ENCODE measurements around the gene MYCBP2. TPM values are rescaled to one million over a fixed set of nuclear protein-coding genes. Genes with fewer than 3 reads are reported as not detected.

MYCBP2 gene
- total and polyA plus RNA-seq, 2 experiments from 2014 or later: 23.3 to 63.3 TPM

GRCh38 chr13:77356155-77356554 lies 29.3 kb upstream of the MYCBP2 start:
- DNase-seq (ENCODE audit: low spot score): no peak
- H3K79me2 ChIP-seq: no peaks in the 10 kb centered on the region
- 83% methylated on average over 2 of the region's 2 CpGs for WGBS (ENCODE audit: low lambda C conversion rate, missing lambda C conversion rate)

GRCh38 chr13:77353995-77354394 lies 27.1 kb upstream of the MYCBP2 start:
- DNase-seq (ENCODE audit: low spot score): no peak
- H3K36me3 ChIP-seq (replicated peaks; ENCODE audit: insufficient read depth, low read depth): no peaks in the 10 kb centered on the region
- no peaks in the 10 kb centered on the region for H3K9me2 ChIP-seq (replicated peaks; ENCODE audit: insufficient read depth)
- H3K27me3 ChIP-seq: no peaks in the 10 kb centered on the region
- H4K20me1 ChIP-seq (ENCODE audit: insufficient read depth, poor library complexity, severe bottlenecking): no peaks in the 10 kb centered on the region
- H3K4me2 ChIP-seq: no peak overlapping the region
- no peak for TF ChIP-seq CTCF (IDR thresholded peaks at IDR 0.05; ENCODE audit: poor library complexity)
- TF ChIP-seq EZH2 (IDR thresholded peaks at IDR 0.05; ENCODE audit: borderline replicate concordance): no peak
- no peak for TF ChIP-seq EZH2phosphoT487 (IDR thresholded peaks at IDR 0.05; ENCODE audit: low read depth, severe bottlenecking, unreplicated experiment)
- H2AFZ ChIP-seq: no peak overlapping the region
- H3K4me1 ChIP-seq (ENCODE audit: insufficient read depth): no peaks in the 10 kb centered on the region
- no peaks in the 10 kb centered on the region for H3K79me2 ChIP-seq
- no peaks in the 10 kb centered on the region for H3K9me3 ChIP-seq (ENCODE audit: low read depth)
- H3K4me3 ChIP-seq: no peak overlapping the region
- no peak overlapping the region for H3K27ac ChIP-seq
- WGBS (ENCODE audit: low lambda C conversion rate, missing lambda C conversion rate): 88% methylated on average over 2 of the region's 2 CpGs

More at GRCh38 chr13:77356155-77356554, 29.3 kb upstream of the MYCBP2 start:
- no peak overlapping the region for H2AFZ ChIP-seq
- TF ChIP-seq EZH2phosphoT487 (IDR thresholded peaks at IDR 0.05; ENCODE audit: low read depth, severe bottlenecking, unreplicated experiment): no peak
- TF ChIP-seq EZH2 (IDR thresholded peaks at IDR 0.05; ENCODE audit: borderline replicate concordance): no peak
- no peak for TF ChIP-seq CTCF (IDR thresholded peaks at IDR 0.05; ENCODE audit: poor library complexity)
- H4K20me1 ChIP-seq (ENCODE audit: insufficient read depth, poor library complexity, severe bottlenecking): no peaks in the 10 kb centered on the region
- no peak overlapping the region for H3K4me2 ChIP-seq
- no peaks in the 10 kb centered on the region for H3K27me3 ChIP-seq
- no peak overlapping the region for H3K27ac ChIP-seq
- H3K4me3 ChIP-seq: no peak overlapping the region
- no peaks in the 10 kb centered on the region for H3K4me1 ChIP-seq (ENCODE audit: insufficient read depth)
- no peaks in the 10 kb centered on the region for H3K9me2 ChIP-seq (replicated peaks; ENCODE audit: insufficient read depth)
- no peaks in the 10 kb centered on the region for H3K36me3 ChIP-seq (replicated peaks; ENCODE audit: insufficient read depth, low read depth)
- no peaks in the 10 kb centered on the region for H3K9me3 ChIP-seq (ENCODE audit: low read depth)

DNA sequence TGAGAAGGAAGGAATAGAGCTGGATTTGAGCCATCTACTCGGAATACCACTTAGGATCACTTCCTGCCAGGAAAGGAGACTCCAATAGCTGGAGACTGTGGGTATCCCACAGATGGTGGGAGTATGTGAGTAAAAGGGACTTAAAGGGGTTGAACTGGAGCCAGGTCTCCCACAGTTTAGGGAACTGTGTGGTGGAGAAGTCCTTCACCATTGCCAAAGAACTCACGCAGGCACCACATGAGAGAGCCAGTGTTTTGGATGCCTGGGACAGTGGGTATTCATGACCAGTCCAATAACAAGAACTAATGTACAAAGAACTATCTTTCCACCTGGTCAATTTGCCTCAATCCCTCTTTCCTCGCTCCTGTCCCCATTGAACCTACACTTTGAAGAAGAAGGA lies 24.4 kb upstream of the MYCBP2 start:
- Histone ChIP-seq H2AFZ (no peak overlapping the region), H3K27me3 (no peaks in the 10 kb centered on the region), H3K36me3 (replicated peaks; ENCODE audit: insufficient read depth, low read depth) (no peaks in the 10 kb centered on the region), H3K9me2 (replicated peaks; ENCODE audit: insufficient read depth) (no peaks in the 10 kb centered on the region), H3K4me3 (no peak overlapping the region), H3K27ac (no peak overlapping the region), H4K20me1 (ENCODE audit: insufficient read depth, poor library complexity, severe bottlenecking) (no peaks in the 10 kb centered on the region), H3K4me1 (ENCODE audit: insufficient read depth) (no peaks in the 10 kb centered on the region), H3K4me2 (no peak overlapping the region), H3K9me3 (ENCODE audit: low read depth) (no peaks in the 10 kb centered on the region), H3K79me2 (no peaks in the 10 kb centered on the region)
- WGBS (ENCODE audit: low lambda C conversion rate, missing lambda C conversion rate): 93% methylated on average over 3 of the region's 3 CpGs
- no peak for TF ChIP-seq CTCF (IDR thresholded peaks at IDR 0.05; ENCODE audit: poor library complexity)
- TF ChIP-seq EZH2 (IDR thresholded peaks at IDR 0.05; ENCODE audit: borderline replicate concordance): no peak
- no peak for TF ChIP-seq EZH2phosphoT487 (IDR thresholded peaks at IDR 0.05; ENCODE audit: low read depth, severe bottlenecking, unreplicated experiment)
- no peak for DNase-seq (ENCODE audit: low spot score)

DNA sequence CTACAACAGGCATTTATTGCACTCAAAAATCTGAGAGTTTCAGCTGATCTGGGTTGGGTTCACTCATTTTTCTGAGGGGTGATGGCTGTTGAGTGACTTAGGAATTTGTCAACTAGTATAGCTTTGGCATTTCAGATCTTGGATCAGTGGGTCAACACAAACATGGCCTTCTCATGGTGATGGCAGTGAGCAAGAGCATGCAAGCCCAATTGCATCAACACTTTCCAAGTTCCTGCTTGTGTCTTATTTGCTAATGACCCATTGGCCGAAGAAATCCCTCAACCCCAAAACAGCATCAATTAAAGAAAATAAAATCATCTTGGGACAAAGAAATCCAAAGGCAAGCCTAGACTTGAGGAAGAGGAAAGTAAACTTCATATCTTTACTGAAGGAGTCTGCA lies 23.9 kb upstream of the MYCBP2 start:
- WGBS (ENCODE audit: low lambda C conversion rate, missing lambda C conversion rate): 100% methylated on average over 1 of the region's 1 CpG
- no peak for TF ChIP-seq EZH2 (IDR thresholded peaks at IDR 0.05; ENCODE audit: borderline replicate concordance)
- TF ChIP-seq EZH2phosphoT487 (IDR thresholded peaks at IDR 0.05; ENCODE audit: low read depth, severe bottlenecking, unreplicated experiment): no peak
- no peak for TF ChIP-seq CTCF (IDR thresholded peaks at IDR 0.05; ENCODE audit: poor library complexity)
- Histone ChIP-seq H3K27me3 (no peaks in the 10 kb centered on the region), H3K4me2 (no peak overlapping the region), H3K27ac (no peak overlapping the region), H4K20me1 (ENCODE audit: insufficient read depth, poor library complexity, severe bottlenecking) (no peaks in the 10 kb centered on the region), H3K4me3 (no peak overlapping the region), H3K9me2 (replicated peaks; ENCODE audit: insufficient read depth) (no peaks in the 10 kb centered on the region), H3K9me3 (ENCODE audit: low read depth) (no peaks in the 10 kb centered on the region), H3K36me3 (replicated peaks; ENCODE audit: insufficient read depth, low read depth) (no peaks in the 10 kb centered on the region), H2AFZ (no peak overlapping the region), H3K79me2 (no peaks in the 10 kb centered on the region), H3K4me1 (ENCODE audit: insufficient read depth) (no peaks in the 10 kb centered on the region)
- no peak for DNase-seq (ENCODE audit: low spot score)

Measured in hepatocyte (in vitro differentiated cells).